ENCODE measurements around the gene STX8.

The STX8 gene

DNA sequence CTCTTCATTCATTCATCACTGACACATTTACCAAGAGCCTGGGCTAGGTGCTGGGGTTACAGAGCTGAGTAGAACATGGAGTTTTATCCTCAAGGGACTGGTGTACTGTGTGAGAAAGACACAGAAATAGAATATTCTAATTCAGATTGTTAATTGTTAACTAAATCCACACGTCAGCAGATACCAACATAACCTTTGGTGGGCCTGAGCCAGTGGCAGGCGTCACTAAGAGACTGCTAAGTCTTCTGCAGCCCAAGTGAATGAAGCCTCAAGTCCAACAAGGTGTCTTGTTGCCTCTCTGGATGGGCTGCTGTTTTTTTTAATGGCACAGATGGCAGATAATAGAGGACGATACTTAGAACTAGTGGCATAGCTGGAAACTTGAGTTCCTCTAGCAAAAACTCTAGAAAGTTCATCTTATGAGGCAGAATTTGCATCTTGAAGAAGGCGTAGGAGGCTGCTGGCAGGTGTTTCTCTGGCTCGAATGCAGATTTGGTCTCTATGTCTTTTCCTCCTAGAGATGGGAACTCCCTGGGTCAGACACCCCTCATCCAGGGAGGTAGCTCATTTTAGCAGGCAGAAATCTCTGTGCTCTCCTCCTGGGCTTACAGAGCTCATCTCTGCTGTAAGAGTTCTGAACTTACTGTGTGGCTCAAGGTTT is 374.8 kb downstream of the STX8 start:
- DNase-seq = no peak
